OCI-LY7 (cell line): ENCODE measurements around the gene PTPN13. TPM values are rescaled to one million over a fixed set of nuclear protein-coding genes. Genes with fewer than 3 reads are reported as not detected.

Source experiments
- BruUV-seq: library from RNA; stranded (reverse); fragments of 400-500 nt; replicated peaks from 2 replicates; lab custom pipeline; 2021; lab: Mats Ljungman, UMichigan
- CTCF ChIA-PET: fragments of 300-600 bp; sonication (Branson Sonifier 250); formaldehyde crosslinking; loops from one replicate; lab custom pipeline; 2022; ENCODE audit warnings: antibody characterized with exemption; ENCODE audit not compliant: unreplicated experiment; lab: Charles Lee
- POLR2A ChIA-PET: fragments of 300-600 bp; sonication (Branson Sonifier 250); formaldehyde crosslinking; loops from one replicate; lab custom pipeline; 2022; ENCODE audit warnings: antibody characterized with exemption; lab: Charles Lee
- DNase-seq: peaks from one replicate; pipeline ENCODE4 v3.0.0-alpha.2; 2015; ENCODE audit warnings: low spot score
- H2AFZ ChIP-seq: fragments of 200-600 bp; sonication (generic), shearing (Covaris generic); 2 replicates; pipeline ENCODE4 v1.6.1; 2014; ENCODE audit warnings: mild to moderate bottlenecking, antibody characterized with exemption, low read length, moderate library complexity
- H3K27ac ChIP-seq: fragments of 200-600 bp; sonication (generic); 2 replicates; pipeline ENCODE4 v1.5.1; 2014; ENCODE audit warnings: mixed run types, low read depth, mild to moderate bottlenecking, moderate library complexity, low read length, inconsistent platforms; ENCODE audit not compliant: poor library complexity, severe bottlenecking
- H3K36me3 ChIP-seq: fragments of 200-600 bp; sonication (generic); 2 replicates; pipeline ENCODE4 v1.6.1; 2014; ENCODE audit warnings: mild to moderate bottlenecking, antibody characterized with exemption, low read length, moderate library complexity, mixed read lengths; ENCODE audit not compliant: insufficient read depth
- H3K4me1 ChIP-seq: fragments of 200-600 bp; sonication (generic); 2 replicates; pipeline ENCODE4 v1.5.1; 2014; ENCODE audit warnings: mild to moderate bottlenecking, low read length; ENCODE audit not compliant: insufficient read depth, poor library complexity, severe bottlenecking
- H3K4me2 ChIP-seq: fragments of 200-600 bp; sonication (generic); 2 replicates; pipeline ENCODE4 v1.6.1; 2014; ENCODE audit warnings: mild to moderate bottlenecking, low read length
- H3K4me3 ChIP-seq: fragments of 200-600 bp; sonication (generic); 2 replicates; pipeline ENCODE4 v1.5.1; 2014; ENCODE audit warnings: mild to moderate bottlenecking, low read depth, low read length; ENCODE audit not compliant: poor library complexity, severe bottlenecking
- H3K79me2 ChIP-seq: fragments of 200-600 bp; sonication (generic); 2 replicates; pipeline ENCODE4 v1.6.1; 2016; ENCODE audit warnings: low read depth, mild to moderate bottlenecking, low read length, moderate library complexity, mixed read lengths; ENCODE audit not compliant: insufficient read depth
- H3K9me2 ChIP-seq: fragments of 200-600 bp; sonication (generic); 2 replicates; pipeline ENCODE4 v1.6.1; 2016; ENCODE audit warnings: mild to moderate bottlenecking, low read length, mixed read lengths; ENCODE audit not compliant: insufficient read depth
- H3K9me3 ChIP-seq: fragments of 200-600 bp; sonication (generic); 2 replicates; pipeline ENCODE4 v1.6.1; 2014; ENCODE audit warnings: mild to moderate bottlenecking, mixed run types, low read length, mixed read lengths
- H4K20me1 ChIP-seq: fragments of 200-600 bp; sonication (generic); 2 replicates; pipeline ENCODE4 v1.6.1; 2014; ENCODE audit warnings: mild to moderate bottlenecking, antibody characterized with exemption, low read length, moderate library complexity, mixed read lengths; ENCODE audit not compliant: insufficient read depth
- EZH2phosphoT487 ChIP-seq: fragments of 200-600 bp; sonication (generic); IDR thresholded peaks from 2 replicates; pipeline ENCODE4 v1.6.1; 2018; ENCODE audit warnings: low read depth, borderline replicate concordance, mild to moderate bottlenecking, mixed run types, antibody characterized with exemption, low read length, moderate library complexity, mixed read lengths
- intact Hi-C: fragments of 100-400 bp; cut with micrococcal nuclease; formaldehyde crosslinking; loops from one replicate; pipeline ENCODE4 v1.10.0; 2022; ENCODE audit not compliant: unreplicated experiment
- total RNA-seq, 2 experiments: library from RNA; depleted of rRNA in 1 of 2; stranded (reverse); fragments of >200 nt in 1 of 2; shearing (Covaris generic) in 1 of 2; gene quantifications; 2 replicates each; pipeline ENCODE4 v1.2.3, GENCODE V29; 2014 to 2022
- TF ChIP-seq, protein P1 (sequence below): fragments of 200-600 bp; sonication (generic); conservative IDR thresholded peaks from 2 replicates; pipeline ENCODE4 v1.5.1; 2014; ENCODE audit warnings: mild to moderate bottlenecking, antibody characterized with exemption, low read length, moderate library complexity, mixed read lengths

PTPN13 gene
- total RNA-seq, 2 experiments from 2014 or later, result not detected

DNA sequence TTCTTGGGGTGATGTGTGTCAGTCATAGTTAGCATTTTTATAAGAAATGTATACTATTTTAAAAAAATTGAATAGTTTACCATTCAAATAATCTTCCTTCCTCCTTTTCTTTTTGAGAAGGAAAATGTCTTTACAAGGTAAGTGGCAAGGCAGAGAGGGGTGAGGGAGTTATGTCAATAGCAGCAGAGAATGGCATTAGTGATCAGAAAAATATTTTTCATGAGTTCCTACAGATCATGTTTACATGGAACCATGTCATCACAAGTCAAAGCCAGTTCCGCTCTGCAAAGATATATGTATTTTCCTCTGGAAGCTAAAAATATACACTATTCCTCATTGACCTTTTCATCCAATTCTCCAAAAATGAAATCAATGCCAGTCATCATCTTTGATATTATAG is 67.3 kb downstream of the PTPN13 start:
- Histone ChIP-seq H3K9me2 (no peaks in the 10 kb centered on the region), H3K4me1 (no peaks in the 10 kb centered on the region), H4K20me1 (no peaks in the 10 kb centered on the region), H3K27ac (no peak overlapping the region), H2AFZ (no peak overlapping the region), H3K9me3 (no peaks in the 10 kb centered on the region), H3K79me2 (no peaks in the 10 kb centered on the region), H3K4me2 (no peak overlapping the region), H3K36me3 (no peaks in the 10 kb centered on the region), H3K4me3 (no peak overlapping the region)
- intact Hi-C loops, result no loop called here
- no TSS peak for BruUV-seq
- POLR2A ChIA-PET, result no interaction called here
- DNase-seq, result no peak
- TF ChIP-seq EZH2phosphoT487, result no peak
- TF ChIP-seq, protein P1, sequence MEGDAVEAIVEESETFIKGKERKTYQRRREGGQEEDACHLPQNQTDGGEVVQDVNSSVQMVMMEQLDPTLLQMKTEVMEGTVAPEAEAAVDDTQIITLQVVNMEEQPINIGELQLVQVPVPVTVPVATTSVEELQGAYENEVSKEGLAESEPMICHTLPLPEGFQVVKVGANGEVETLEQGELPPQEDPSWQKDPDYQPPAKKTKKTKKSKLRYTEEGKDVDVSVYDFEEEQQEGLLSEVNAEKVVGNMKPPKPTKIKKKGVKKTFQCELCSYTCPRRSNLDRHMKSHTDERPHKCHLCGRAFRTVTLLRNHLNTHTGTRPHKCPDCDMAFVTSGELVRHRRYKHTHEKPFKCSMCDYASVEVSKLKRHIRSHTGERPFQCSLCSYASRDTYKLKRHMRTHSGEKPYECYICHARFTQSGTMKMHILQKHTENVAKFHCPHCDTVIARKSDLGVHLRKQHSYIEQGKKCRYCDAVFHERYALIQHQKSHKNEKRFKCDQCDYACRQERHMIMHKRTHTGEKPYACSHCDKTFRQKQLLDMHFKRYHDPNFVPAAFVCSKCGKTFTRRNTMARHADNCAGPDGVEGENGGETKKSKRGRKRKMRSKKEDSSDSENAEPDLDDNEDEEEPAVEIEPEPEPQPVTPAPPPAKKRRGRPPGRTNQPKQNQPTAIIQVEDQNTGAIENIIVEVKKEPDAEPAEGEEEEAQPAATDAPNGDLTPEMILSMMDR, result no peak
- CTCF ChIA-PET, result no interaction called here

DNA sequence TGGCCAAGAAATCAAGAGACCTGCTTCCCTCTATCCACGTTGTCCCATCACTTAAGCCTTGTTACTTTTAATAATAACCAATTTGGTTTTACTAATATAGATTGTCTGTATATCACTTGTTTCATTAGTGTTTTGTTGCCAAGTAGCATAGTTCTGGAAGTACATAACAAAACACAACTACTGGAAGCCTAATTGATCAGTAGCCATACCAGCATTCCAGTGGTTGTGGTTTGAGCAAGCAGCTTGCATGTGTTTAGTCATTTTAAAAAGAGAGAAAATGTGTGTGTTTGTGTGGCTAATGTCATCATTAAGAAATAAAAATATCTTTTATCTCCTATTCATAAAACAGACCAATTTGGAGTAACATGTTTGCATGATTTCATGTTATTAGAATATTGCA is 70.8 kb downstream of the PTPN13 start:
- intact Hi-C loops, result no loop called here
- TF ChIP-seq, protein P1, result no peak
- TF ChIP-seq EZH2phosphoT487, result no peak
- Histone ChIP-seq H3K79me2 (no peaks in the 10 kb centered on the region), H3K4me1 (no peaks in the 10 kb centered on the region), H3K36me3 (no peaks in the 10 kb centered on the region), H4K20me1 (no peaks in the 10 kb centered on the region), H3K27ac (no peak overlapping the region), H3K4me3 (no peak overlapping the region), H2AFZ (no peak overlapping the region), H3K9me2 (no peaks in the 10 kb centered on the region), H3K4me2 (no peak overlapping the region), H3K9me3 (no peaks in the 10 kb centered on the region)
- POLR2A ChIA-PET, result interaction anchor here (0.7 to 1.4 kb wide), 2 partner anchors 17 to 51 kb away, joined by 3 to 4 read pairs; no protein-coding TSS in a partner anchor
- DNase-seq, result no peak
- no TSS peak for BruUV-seq
- CTCF ChIA-PET, result no interaction called here

DNA sequence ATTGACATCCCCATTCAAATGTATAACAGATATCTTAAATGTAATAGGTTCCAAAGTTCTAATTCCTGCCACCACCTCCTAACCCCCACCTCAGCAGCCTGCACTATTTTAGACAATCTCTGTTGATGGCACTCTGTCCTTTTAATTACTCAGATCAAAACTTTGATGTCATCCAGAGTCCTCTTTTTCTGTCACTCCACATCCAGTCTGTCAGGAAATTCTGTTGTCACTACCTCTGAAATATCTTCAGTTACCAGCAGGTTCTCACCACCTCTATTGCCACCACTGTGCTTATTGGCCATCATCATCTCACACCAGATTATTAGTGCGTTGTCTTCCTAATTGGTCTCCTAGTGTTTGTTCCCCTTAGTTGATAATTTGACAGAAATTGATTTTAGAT is 76.2 kb downstream of the PTPN13 start:
- H3K9me3 ChIP-seq, result no peaks in the 10 kb centered on the region
- H4K20me1 ChIP-seq, result no peaks in the 10 kb centered on the region
- H3K4me1 ChIP-seq, result no peaks in the 10 kb centered on the region
- H3K27ac ChIP-seq, result no peak overlapping the region
- TF ChIP-seq, protein P1, result no peak
- no peak for TF ChIP-seq EZH2phosphoT487
- H2AFZ ChIP-seq, result no peak overlapping the region
- intact Hi-C loops, result no loop called here
- no peak overlapping the region for H3K4me2 ChIP-seq
- H3K9me2 ChIP-seq, result no peaks in the 10 kb centered on the region
- no peaks in the 10 kb centered on the region for H3K79me2 ChIP-seq
- ChIA-PET CTCF (no interaction called here), POLR2A (no interaction called here)
- no peak for DNase-seq
- H3K36me3 ChIP-seq, result no peaks in the 10 kb centered on the region
- no TSS peak for BruUV-seq
- H3K4me3 ChIP-seq, result no peak overlapping the region
